H1 (cell line): ENCODE data around the gene PDE8A. TPM values are rescaled to one million over a fixed set of nuclear protein-coding genes. Genes with fewer than 3 reads are reported as not detected.

Experiments used
- CTCF ChIA-PET: fragments of 300-600 bp; sonication (Branson Sonifier 250); formaldehyde crosslinking; loops from one replicate; lab custom pipeline; 2021; ENCODE audit not compliant: partially characterized antibody; lab: Charles Lee
- POLR2A ChIA-PET: fragments of 300-600 bp; sonication (Branson Sonifier 250); formaldehyde crosslinking; loops from one replicate; lab custom pipeline; 2021; ENCODE audit warnings: inconsistent platforms; ENCODE audit not compliant: partially characterized antibody; lab: Charles Lee
- DNase-seq, 2 experiments: peaks; one replicate each; pipeline versions ENCODE4 v3.0.0 to v3.0.0-alpha.2; 2010 to 2022; ENCODE audit warnings: low spot score in 2 of 2, low read depth in 1 of 2, mixed read lengths in 1 of 2
- FAIRE-seq: peaks from 2 replicates; lab custom pipeline; 2011; peaks lifted over from hg19 to GRCh38; lab: Jason Lieb, UNC
- H2AFZ ChIP-seq: 2 replicates; pipeline ENCODE4 v1.8.1; 2012; ENCODE audit warnings: low read length, inconsistent platforms
- H2AK5ac ChIP-seq: 2 replicates; pipeline ENCODE4 v1.6.1; 2013; ENCODE audit warnings: low read depth, low read length
- H2BK120ac ChIP-seq: replicated peaks from 2 replicates; pipeline ENCODE3; 2013; ENCODE audit warnings: low read depth, low read length, inconsistent platforms
- H2BK12ac ChIP-seq: 2 replicates; pipeline ENCODE4 v1.6.1; 2013; ENCODE audit warnings: low read depth, low read length
- H2BK15ac ChIP-seq: 2 replicates; pipeline ENCODE4 v1.6.1; 2013; ENCODE audit warnings: low read length
- H2BK20ac ChIP-seq: 2 replicates; pipeline ENCODE4 v1.6.1; 2013; ENCODE audit warnings: low read length
- H2BK5ac ChIP-seq: 2 replicates; pipeline ENCODE4 v1.6.1; 2013; ENCODE audit warnings: low read depth, low read length
- H3K14ac ChIP-seq: 2 replicates; pipeline ENCODE4 v1.6.1; 2013; ENCODE audit warnings: inconsistent platforms; ENCODE audit not compliant: insufficient read length
- H3K18ac ChIP-seq: 2 replicates; pipeline ENCODE4 v1.6.1; 2013; ENCODE audit warnings: low read length; ENCODE audit errors: extremely low read depth
- H3K23ac ChIP-seq: 2 replicates; pipeline ENCODE4 v1.6.1; 2013; ENCODE audit warnings: inconsistent platforms; ENCODE audit not compliant: insufficient read length
- H3K23me2 ChIP-seq: 2 replicates; pipeline ENCODE4 v1.6.1; 2013; ENCODE audit warnings: low read depth, low read length
- H3K27ac ChIP-seq: 2 replicates; pipeline ENCODE4 v1.6.1; 2011; ENCODE audit warnings: low read depth, low read length, inconsistent platforms
- H3K27me3 ChIP-seq, 4 experiments: replicated peaks in 1 of 4; 1 replicate in 1 of 4; 2 replicates in 3 of 4; pipeline versions ENCODE4 v1.6.1 to v1.8.1; 2011 to 2013; ENCODE audit warnings: low read length in 3 of 4, mild to moderate bottlenecking in 3 of 4, inconsistent platforms in 2 of 4, mixed read lengths in 2 of 4, moderate library complexity in 1 of 4; ENCODE audit not compliant: control insufficient read depth in 3 of 4, insufficient read depth in 3 of 4; ENCODE audit errors: extremely low read depth in 1 of 4
- H3K36me3 ChIP-seq, 4 experiments: 2 replicates each; pipeline versions ENCODE4 v1.6.1 to v1.8.1; 2011 to 2013; ENCODE audit warnings: mild to moderate bottlenecking in 4 of 4, low read length in 3 of 4, moderate library complexity in 2 of 4, control low read depth in 1 of 4, inconsistent platforms in 1 of 4; ENCODE audit not compliant: insufficient read depth in 4 of 4, control insufficient read depth in 2 of 4
- H3K4ac ChIP-seq: replicated peaks from 2 replicates; pipeline ENCODE3; 2013; ENCODE audit warnings: low read length, low read depth, mixed read lengths, inconsistent platforms; ENCODE audit not compliant: insufficient read length
- H3K4me1 ChIP-seq, 4 experiments: replicated peaks in 1 of 4; 1 replicate in 1 of 4; 2 replicates in 3 of 4; pipeline versions ENCODE4 v1.6.1 to v1.8.1; 2011 to 2013; ENCODE audit warnings: low read length in 3 of 4, inconsistent platforms in 2 of 4, mixed read lengths in 1 of 4; ENCODE audit not compliant: insufficient read depth in 4 of 4, control insufficient read depth in 3 of 4
- H3K4me2 ChIP-seq, 2 experiments: 2 replicates each; pipeline versions ENCODE4 v1.6.1 to v1.8.1; 2011 to 2013; ENCODE audit warnings: low read depth in 2 of 2, low read length in 2 of 2, control low read depth in 1 of 2, inconsistent platforms in 1 of 2, mild to moderate bottlenecking in 1 of 2; ENCODE audit not compliant: insufficient read depth in 1 of 2
- H3K4me3 ChIP-seq, 4 experiments: fragments of 200-600, 300-600 bp in 1 of 4; sonication (generic), shearing (Covaris generic), sonication (Bioruptor Twin) in 1 of 4; 2 replicates each; pipeline versions ENCODE4 v1.5.1 to v1.8.1; 2011 to 2016; ENCODE audit warnings: low read length in 4 of 4, low read depth in 3 of 4, control low read depth in 2 of 4, inconsistent platforms in 2 of 4, mild to moderate bottlenecking in 2 of 4, mixed read lengths in 1 of 4, moderate library complexity in 1 of 4; ENCODE audit not compliant: insufficient read depth in 2 of 4; ENCODE audit errors: extremely low read depth in 1 of 4
- H3K56ac ChIP-seq: replicated peaks from 2 replicates; pipeline ENCODE3; 2013; ENCODE audit warnings: low read depth, mild to moderate bottlenecking, mixed read lengths, low read length, inconsistent platforms; ENCODE audit not compliant: insufficient read length
- H3K79me1 ChIP-seq: 2 replicates; pipeline ENCODE4 v1.6.1; 2013; ENCODE audit warnings: low read depth, low read length, control low read depth
- H3K79me2 ChIP-seq, 2 experiments: 2 replicates each; pipeline versions ENCODE4 v1.6.1 to v1.8.1; 2012 to 2013; ENCODE audit warnings: low read length in 2 of 2, mild to moderate bottlenecking in 2 of 2, inconsistent platforms in 1 of 2; ENCODE audit not compliant: insufficient read depth in 2 of 2, control insufficient read depth in 1 of 2
- H3K9ac ChIP-seq, 4 experiments: replicated peaks in 1 of 4; 1 replicate in 1 of 4; 2 replicates in 3 of 4; pipeline versions ENCODE4 v1.6.1 to v1.8.1; 2011 to 2013; ENCODE audit warnings: low read depth in 3 of 4, low read length in 3 of 4, control low read depth in 2 of 4, mild to moderate bottlenecking in 2 of 4, moderate library complexity in 2 of 4, inconsistent platforms in 1 of 4; ENCODE audit errors: extremely low read depth in 1 of 4
- H3K9me3 ChIP-seq, 2 experiments: 2 replicates each; pipeline versions ENCODE4 v1.6.1 to v1.8.1; 2012 to 2013; ENCODE audit warnings: mild to moderate bottlenecking in 2 of 2, moderate library complexity in 2 of 2, control low read depth in 1 of 2, inconsistent platforms in 1 of 2, low read depth in 1 of 2, low read length in 1 of 2, mixed read lengths in 1 of 2; ENCODE audit not compliant: insufficient read depth in 2 of 2
- H4K20me1 ChIP-seq, 2 experiments: replicated peaks in 1 of 2; 2 replicates each; pipeline versions ENCODE3 to v1.8.1; 2011 to 2013; ENCODE audit warnings: inconsistent platforms in 2 of 2, low read length in 2 of 2, mild to moderate bottlenecking in 1 of 2; ENCODE audit not compliant: insufficient read depth in 2 of 2, control insufficient read depth in 1 of 2
- H4K5ac ChIP-seq: 2 replicates; pipeline ENCODE4 v1.6.1; 2013; ENCODE audit warnings: low read length, low read depth, mixed read lengths, inconsistent platforms; ENCODE audit not compliant: insufficient read length
- H4K8ac ChIP-seq: 2 replicates; pipeline ENCODE4 v1.8.0; 2013; ENCODE audit warnings: mild to moderate bottlenecking, moderate library complexity, low read length, inconsistent platforms; ENCODE audit not compliant: insufficient read depth; ENCODE audit errors: extremely low read depth
- H4K91ac ChIP-seq: replicated peaks from 2 replicates; pipeline ENCODE3; 2013; ENCODE audit warnings: low read length, mixed read lengths, inconsistent platforms; ENCODE audit not compliant: insufficient read length
- BCL11A ChIP-seq, 2 experiments: IDR thresholded peaks; one replicate each; pipeline ENCODE4 v1.6.1; 2011; ENCODE audit warnings: low read depth in 2 of 2, low read length in 2 of 2, mild to moderate bottlenecking in 2 of 2
- CHD1 ChIP-seq: IDR thresholded peaks from 2 replicates; pipeline ENCODE4 v1.6.1; 2012; ENCODE audit warnings: low read depth, low read length, improper control_type of control experiment
- JUND ChIP-seq: IDR thresholded peaks from 2 replicates; pipeline ENCODE4 v1.6.1; 2011; ENCODE audit warnings: mild to moderate bottlenecking, improper control_type of control experiment, low read length
- NRF1 ChIP-seq: IDR thresholded peaks from 2 replicates; pipeline ENCODE4 v1.6.1; 2011; ENCODE audit warnings: mild to moderate bottlenecking, low read depth, low read length, improper control_type of control experiment
- POU5F1 ChIP-seq: IDR thresholded peaks from 2 replicates; pipeline ENCODE4 v1.6.1; 2011; ENCODE audit warnings: low read depth, mild to moderate bottlenecking, low read length, moderate library complexity
- WGBS, 2 experiments: shearing (Covaris generic) in 1 of 2; methylation state at CpG; one replicate each; pipeline versions ENCODE4 v1.1.6 to v1.1.7; 2013 to 2015; ENCODE audit warnings: low lambda C conversion rate in 2 of 2, mixed read lengths in 2 of 2, inconsistent platforms in 1 of 2, low coverage in 1 of 2, missing lambda C conversion rate in 1 of 2; ENCODE audit not compliant: insufficient replicate concordance in 2 of 2, insufficient coverage in 1 of 2, insufficient read length in 1 of 2; ENCODE audit errors: extremely low coverage in 1 of 2, missing lambda C conversion rate in 1 of 2; 5-methylcytosine and 5-hydroxymethylcytosine counted together
- polyA plus RNA-seq, 7 experiments: library from polyadenylated mRNA; depleted of rRNA in 3 of 7; stranded (reverse) in 5 of 7; unstranded in 2 of 7; fragments of >200 nt in 5 of 7; fragments of 200-250 nt in 2 of 7; gene quantifications; 1 replicate in 5 of 7; 2 replicates in 1 of 7; 4 replicates in 1 of 7; pipeline versions ENCODE4 v1.2.1 to v1.2.3, GENCODE V29; 2011 to 2013; ENCODE audit warnings: missing spikeins in 2 of 7, mixed read lengths in 2 of 7
- total RNA-seq: library from RNA; stranded (reverse); fragmentation: NEBNext Ultra II Directional; extraction: Animal tissue kit (Norgen Biotek cat#: 25700); gene quantifications from 2 replicates; pipeline ENCODE4 v1.2.1, GENCODE V29; 2021

The PDE8A gene
- total and polyA plus RNA-seq, 2 of the 8 experiments (the other 6 are each of a cell fraction or from before 2014, with no cell fraction given) = 6.9 to 7.8 TPM

DNA sequence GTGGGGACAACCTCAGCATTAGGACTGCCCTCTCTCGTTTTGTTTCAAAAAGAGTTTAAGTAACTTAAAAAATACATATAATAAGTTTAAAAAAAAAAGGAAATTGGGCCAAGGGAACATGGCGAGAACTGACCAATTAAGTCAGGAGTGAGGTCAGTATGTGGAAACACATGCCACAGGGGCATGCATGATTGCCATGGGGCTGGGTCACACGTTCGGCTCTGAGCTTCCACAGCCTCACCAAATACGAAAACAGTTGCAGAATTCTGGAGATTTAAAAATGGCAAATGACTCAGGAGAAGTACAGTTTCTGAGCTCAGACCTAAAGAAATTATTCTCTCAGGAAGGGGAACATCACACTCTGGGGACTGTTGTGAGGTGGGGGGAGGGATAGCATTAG is 24.1 kb downstream of the PDE8A start:
- H2BK12ac ChIP-seq = no peak overlapping the region
- H3K27me3 ChIP-seq = no peaks in the 10 kb centered on the region
- FAIRE-seq = no peak
- H3K4me3 ChIP-seq = no peak overlapping the region
- H3K56ac ChIP-seq = no peak overlapping the region
- TF ChIP-seq POU5F1 = no peak
- no peak for TF ChIP-seq BCL11A (IDR thresholded peaks at IDR 0.05; ENCODE audit: low read depth in 2 of 2, low read length in 2 of 2)
- TF ChIP-seq CHD1 = no peak
- no peak for TF ChIP-seq JUND
- no peak for TF ChIP-seq NRF1
- H4K8ac ChIP-seq = no peak overlapping the region
- no peak overlapping the region for H3K9ac ChIP-seq
- H3K79me2 ChIP-seq = no peaks in the 10 kb centered on the region; a peak in 1 of 4 replicates
- H4K91ac ChIP-seq = no peak overlapping the region
- H3K36me3 ChIP-seq = no peaks in the 10 kb centered on the region
- no peak for DNase-seq
- H3K18ac ChIP-seq = no peak overlapping the region
- H4K5ac ChIP-seq = no peak overlapping the region
- H2BK20ac ChIP-seq = no peak overlapping the region
- no peaks in the 10 kb centered on the region; the same call in 1 of the 2 replicates for H3K23me2 ChIP-seq
- peaks cover 0 to 7% (median 5%) of the 10 kb centered on the region in 4 experiments; a peak in 3 of 7 replicates for H3K4me1 ChIP-seq
- no peak overlapping the region for H2BK120ac ChIP-seq
- no peaks in the 10 kb centered on the region for H4K20me1 ChIP-seq
- H2AK5ac ChIP-seq = no peak overlapping the region
- no peak overlapping the region for H2BK15ac ChIP-seq
- CTCF ChIA-PET = interaction anchor here (0.6 to 1.8 kb wide), 8 partner anchors 12 to 293 kb away, joined by 3 to 7 read pairs (median 3); no protein-coding TSS in a partner anchor
- no peak overlapping the region for H2AFZ ChIP-seq
- H3K23ac ChIP-seq = no peak overlapping the region
- no peak overlapping the region for H3K4ac ChIP-seq
- H3K79me1 ChIP-seq = peaks cover 2% of the 10 kb centered on the region; the same call in 1 of the 2 replicates
- no peak overlapping the region for H3K14ac ChIP-seq
- POLR2A ChIA-PET = interaction anchor here (0.6 kb wide), 1 partner anchor 346 kb away, joined by 3 read pairs; no protein-coding TSS in a partner anchor
- no peak overlapping the region for H2BK5ac ChIP-seq
- H3K27ac ChIP-seq = no peak overlapping the region
- H3K4me2 ChIP-seq = no peak overlapping the region
- WGBS, 2 experiments = 89% methylated on average over 5 of the region's 5 CpGs; no CpG with 5 or more reads in 1 of the 2 experiments
- H3K9me3 ChIP-seq = no peaks in the 10 kb centered on the region
